ENCODE results near the gene BLOC1S1.

DNA sequence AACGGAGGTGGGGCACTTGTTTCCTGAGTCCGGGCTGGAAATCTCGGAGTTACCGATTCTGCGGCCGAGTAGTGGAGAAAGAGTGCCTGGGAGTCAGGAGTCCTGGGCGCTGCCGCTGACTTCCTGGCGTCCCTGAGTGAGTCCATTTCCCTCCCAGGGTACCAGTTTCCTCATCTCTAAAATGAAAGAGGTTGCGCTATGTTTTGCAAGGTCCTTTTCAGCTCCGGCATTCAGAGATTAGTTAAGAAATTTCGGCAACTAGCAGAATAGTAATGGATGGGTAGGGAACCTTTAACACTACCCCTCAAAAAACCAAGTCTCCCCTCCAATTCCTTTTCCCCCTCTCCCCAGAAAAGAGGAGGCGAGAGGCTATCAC lies 724 bp downstream of the BLOC1S1 start:
- TF ChIP-seq, protein P1, sequence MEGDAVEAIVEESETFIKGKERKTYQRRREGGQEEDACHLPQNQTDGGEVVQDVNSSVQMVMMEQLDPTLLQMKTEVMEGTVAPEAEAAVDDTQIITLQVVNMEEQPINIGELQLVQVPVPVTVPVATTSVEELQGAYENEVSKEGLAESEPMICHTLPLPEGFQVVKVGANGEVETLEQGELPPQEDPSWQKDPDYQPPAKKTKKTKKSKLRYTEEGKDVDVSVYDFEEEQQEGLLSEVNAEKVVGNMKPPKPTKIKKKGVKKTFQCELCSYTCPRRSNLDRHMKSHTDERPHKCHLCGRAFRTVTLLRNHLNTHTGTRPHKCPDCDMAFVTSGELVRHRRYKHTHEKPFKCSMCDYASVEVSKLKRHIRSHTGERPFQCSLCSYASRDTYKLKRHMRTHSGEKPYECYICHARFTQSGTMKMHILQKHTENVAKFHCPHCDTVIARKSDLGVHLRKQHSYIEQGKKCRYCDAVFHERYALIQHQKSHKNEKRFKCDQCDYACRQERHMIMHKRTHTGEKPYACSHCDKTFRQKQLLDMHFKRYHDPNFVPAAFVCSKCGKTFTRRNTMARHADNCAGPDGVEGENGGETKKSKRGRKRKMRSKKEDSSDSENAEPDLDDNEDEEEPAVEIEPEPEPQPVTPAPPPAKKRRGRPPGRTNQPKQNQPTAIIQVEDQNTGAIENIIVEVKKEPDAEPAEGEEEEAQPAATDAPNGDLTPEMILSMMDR (conservative IDR thresholded peaks at IDR 0.05; ENCODE audit: low read depth, low read length): no peak
- TF ChIP-seq POLR2A (IDR thresholded peaks at IDR 0.05; ENCODE audit: low read depth, low read length) (no peak), MXI1 (IDR thresholded peaks at IDR 0.05; ENCODE audit: borderline replicate concordance, low read depth, low read length) (no peak), RAD21 (IDR thresholded peaks at IDR 0.05; ENCODE audit: low read length) (no peak)

Data from IMR-90 (cell line).